NCI-H1930 (cell line): ENCODE results near the gene C3orf22.
"Not testable (repeated sequence)": the region's sequence is repeated elsewhere in the genome, so short reads cannot be mapped to it uniquely, and the experiment has no call there.

Source experiments
- DNase-seq, 2 experiments: peaks; one replicate each; lab custom pipeline; 2025; lab: John Stamatoyannopoulos, UW

C3orf22 gene

GRCh38 chr3:126542340-126543241 lies 16.1 kb downstream of the C3orf22 start:
- no peak for DNase-seq

GRCh38 chr3:126541628-126542339 lies 16.9 kb downstream of the C3orf22 start:
- DNase-seq, result no peak

GRCh38 chr3:126540951-126541627 lies 17.6 kb downstream of the C3orf22 start:
- no peak for DNase-seq

- DNase-seq, result no peak
These were observed 18.3 kb downstream of the C3orf22 start for GRCh38 chr3:126540342-126540849.

- DNase-seq, result no peak
These were observed 19.0 kb downstream of the C3orf22 start for GRCh38 chr3:126539558-126540250.

- DNase-seq, result no peak
These were observed 19.8 kb downstream of the C3orf22 start for GRCh38 chr3:126538966-126539365.

GRCh38 chr3:126538316-126538715 lies 20.4 kb downstream of the C3orf22 start:
- no peak for DNase-seq

- DNase-seq, result no peak
These were observed 20.9 kb downstream of the C3orf22 start for GRCh38 chr3:126537730-126538281.

GRCh38 chr3:126537116-126537729 lies 21.5 kb downstream of the C3orf22 start:
- DNase-seq, result no peak

GRCh38 chr3:126536126-126536525 lies 22.6 kb downstream of the C3orf22 start:
- no peak for DNase-seq

- no peak for DNase-seq
These were observed 23.1 kb downstream of the C3orf22 start for GRCh38 chr3:126535636-126536035.

- not testable (repeated sequence) for DNase-seq
These were observed 24.0 kb downstream of the C3orf22 start for GRCh38 chr3:126534716-126535115.

- DNase-seq, result no peak
These were observed 25.2 kb downstream of the C3orf22 start for GRCh38 chr3:126533506-126533905.

- no peak for DNase-seq
These were observed 27.7 kb downstream of the C3orf22 start for GRCh38 chr3:126531051-126531330.

- DNase-seq, result no peak
These were observed 28.3 kb downstream of the C3orf22 start for GRCh38 chr3:126530171-126531050.

- no peak for DNase-seq
These were observed 29.1 kb downstream of the C3orf22 start for GRCh38 chr3:126529585-126530170.

GRCh38 chr3:126528800-126529541 lies 29.8 kb downstream of the C3orf22 start:
- DNase-seq, result no peak

- no peak for DNase-seq
These were observed 30.3 kb downstream of the C3orf22 start for GRCh38 chr3:126528419-126528799.
